NCI-H2227 treated with DMSO at 0.1 percent for 48 hours (cell line): Measurements from ENCODE around the gene PRMT9.

Source experiments
- DNase-seq: peaks from one replicate; lab custom pipeline; 2025; lab: John Stamatoyannopoulos, UW

The PRMT9 gene

GRCh38 chr4:147683717-147684700 lies at the start of gene PRMT9:
Gene PRMT9 (minus strand): TSS chr4:147684163. CDS start chr4:147683987, 176 bp downstream.
- DNase-seq: peak; percentile 70

- DNase-seq: no peak
These were observed 48.7 kb upstream of the PRMT9 start for GRCh38 chr4:147732518-147733235.

DNA sequence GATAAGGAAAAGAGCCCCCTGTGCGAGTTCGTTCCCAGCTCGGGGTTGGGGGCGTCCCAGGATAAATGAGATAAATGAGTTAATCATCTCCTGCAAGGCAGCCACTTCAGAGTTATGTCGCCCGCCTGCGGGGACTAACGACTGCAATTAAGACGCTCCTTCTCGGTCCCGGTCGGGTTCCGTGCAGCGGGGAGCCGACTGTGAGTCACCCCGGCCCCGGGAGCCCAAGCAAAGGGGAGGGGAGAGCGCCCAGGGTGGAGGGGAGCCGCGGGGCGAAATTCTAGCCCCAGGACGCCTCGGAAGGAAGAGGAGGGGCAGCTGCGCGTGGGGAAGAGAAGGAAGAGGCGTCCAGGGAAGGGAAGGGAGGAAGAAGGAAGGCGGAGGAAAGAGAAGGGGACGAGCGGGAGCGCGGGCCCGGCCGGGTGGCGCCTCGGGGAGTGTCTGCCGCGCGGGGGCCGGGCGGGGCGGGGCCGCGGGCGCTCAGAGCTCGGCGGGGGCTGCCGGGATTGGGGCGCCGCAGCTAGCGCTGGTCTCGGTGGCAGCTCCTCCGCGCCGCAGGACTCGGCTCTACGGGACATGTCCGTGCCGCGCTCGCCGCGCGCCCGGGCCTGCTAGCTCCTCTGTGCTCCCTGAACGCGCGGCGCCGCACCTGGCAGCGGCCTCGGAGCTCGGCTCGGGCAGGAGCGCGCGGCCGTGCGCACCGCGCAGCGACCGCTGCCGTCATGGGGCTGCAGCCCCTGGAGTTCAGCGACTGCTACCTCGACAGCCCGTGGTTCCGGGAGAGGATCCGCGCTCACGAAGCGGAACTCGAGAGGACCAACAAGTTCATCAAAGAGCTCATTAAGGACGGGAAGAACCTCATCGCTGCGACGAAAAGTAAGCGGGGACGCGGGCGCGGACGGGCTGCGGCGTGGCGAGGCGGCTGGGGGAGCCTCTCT lies 47.9 kb upstream of the PRMT9 start, which contains the start of gene ARHGAP10:
Gene ARHGAP10, plus strand, starts transcription at position 509 of the 938 bp plus-strand sequence. Its CDS starts 214 bp downstream, at position 723.
- no peak for DNase-seq

DNA sequence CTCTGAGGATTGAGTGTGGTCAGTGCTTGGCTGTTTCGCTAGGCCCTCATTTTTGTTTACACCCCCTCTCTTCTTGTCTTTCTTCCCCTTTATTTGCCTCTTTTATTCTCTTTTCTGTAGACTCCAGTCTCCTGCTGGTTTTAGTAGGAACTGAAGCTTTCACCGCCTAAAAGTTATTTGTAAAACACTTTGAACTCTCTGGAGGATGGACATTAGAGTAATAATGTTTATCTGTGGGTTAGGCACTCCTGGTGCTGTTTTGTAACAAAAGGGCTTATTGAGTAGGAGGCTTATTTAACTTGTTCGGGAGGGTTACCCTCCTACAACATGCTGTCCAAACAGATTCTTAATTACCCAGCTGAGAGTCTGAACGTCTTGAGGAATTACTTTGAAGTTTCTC lies 46.4 kb upstream of the PRMT9 start:
- DNase-seq: no peak

GRCh38 chr4:147727476-147728028 lies 43.6 kb upstream of the PRMT9 start:
- no peak for DNase-seq

GRCh38 chr4:147725673-147726072 lies 41.7 kb upstream of the PRMT9 start:
- DNase-seq: no peak

GRCh38 chr4:147724468-147725201 lies 40.7 kb upstream of the PRMT9 start:
- no peak for DNase-seq

DNA sequence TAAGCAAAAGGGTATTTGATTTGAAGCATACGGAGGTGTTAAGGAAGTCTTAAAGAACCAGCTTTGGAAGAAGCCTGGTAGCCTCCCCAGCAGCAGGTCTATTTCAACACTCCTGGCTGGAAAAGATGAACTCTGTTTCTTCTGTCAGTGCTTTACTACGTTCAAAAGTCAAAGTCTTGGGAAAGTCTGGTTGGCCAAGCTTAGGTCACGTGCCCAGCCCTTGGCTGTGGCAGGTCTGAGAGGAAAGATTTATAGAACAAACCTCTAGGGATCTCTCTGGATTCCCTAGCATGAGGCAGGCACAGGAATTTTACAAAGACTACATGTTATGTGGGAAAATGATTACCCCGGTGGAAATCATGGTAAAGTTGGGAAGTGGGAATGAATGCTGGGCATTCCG lies 39.4 kb upstream of the PRMT9 start:
- no peak for DNase-seq

DNA sequence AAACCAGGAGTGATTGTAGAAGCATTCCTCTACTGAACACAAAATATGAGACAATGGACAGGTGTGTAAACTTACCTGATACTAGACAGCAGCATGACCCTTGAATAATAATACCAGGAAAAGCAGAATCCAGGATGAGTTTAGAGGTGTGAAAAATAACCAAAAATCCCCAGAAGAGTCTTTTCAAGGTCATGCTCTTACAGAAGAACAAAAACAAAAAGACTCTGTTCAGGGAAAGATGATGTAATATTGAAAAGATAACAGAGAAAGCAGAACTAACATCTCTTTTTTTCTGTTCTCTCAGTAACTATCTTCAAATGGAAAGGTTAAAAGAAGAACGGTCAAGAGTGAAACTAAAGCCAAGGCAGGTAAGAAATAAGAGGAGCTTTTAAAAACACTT lies 33.9 kb upstream of the PRMT9 start:
- no peak for DNase-seq

GRCh38 chr4:147714575-147715401 lies 30.8 kb upstream of the PRMT9 start:
- DNase-seq: no peak

- DNase-seq: no peak
These were observed 26.0 kb upstream of the PRMT9 start for GRCh38 chr4:147709999-147710398.

DNA sequence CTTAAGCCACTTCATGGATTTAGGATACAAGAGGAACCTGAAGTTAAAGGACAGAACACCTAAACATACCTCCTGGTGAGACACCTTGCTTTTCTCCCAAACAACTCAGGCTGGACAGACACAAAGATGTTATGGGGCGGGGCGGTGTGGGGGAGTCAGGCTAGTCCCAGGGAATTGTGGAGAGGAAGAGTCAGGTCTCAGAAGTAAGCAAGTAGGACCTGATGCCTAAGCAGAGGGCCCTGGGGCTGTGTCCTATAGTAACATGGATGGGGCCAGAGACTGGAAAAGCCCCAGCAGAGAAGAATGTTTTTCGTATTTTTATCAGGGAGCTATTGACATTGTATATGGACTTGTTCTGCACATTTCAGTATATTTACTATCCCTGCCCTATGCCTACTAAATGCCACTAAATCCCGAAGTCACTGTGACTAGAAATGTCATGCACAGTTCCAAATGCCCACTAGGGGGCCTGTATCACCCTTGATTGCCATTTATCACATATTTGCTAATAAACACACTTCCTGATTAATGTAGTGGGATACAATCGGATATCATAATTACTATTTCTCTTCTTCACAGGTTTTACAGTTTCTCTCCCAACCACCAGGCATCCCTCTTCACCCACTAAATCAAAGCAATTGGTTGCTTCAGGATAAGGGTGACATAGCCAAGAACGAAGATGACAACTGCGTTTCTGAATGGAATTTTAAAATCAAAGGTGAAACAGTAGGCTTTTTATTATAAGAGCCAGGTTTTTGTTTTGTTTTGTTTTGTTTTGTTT lies 24.1 kb upstream of the PRMT9 start:
- no peak for DNase-seq

DNA sequence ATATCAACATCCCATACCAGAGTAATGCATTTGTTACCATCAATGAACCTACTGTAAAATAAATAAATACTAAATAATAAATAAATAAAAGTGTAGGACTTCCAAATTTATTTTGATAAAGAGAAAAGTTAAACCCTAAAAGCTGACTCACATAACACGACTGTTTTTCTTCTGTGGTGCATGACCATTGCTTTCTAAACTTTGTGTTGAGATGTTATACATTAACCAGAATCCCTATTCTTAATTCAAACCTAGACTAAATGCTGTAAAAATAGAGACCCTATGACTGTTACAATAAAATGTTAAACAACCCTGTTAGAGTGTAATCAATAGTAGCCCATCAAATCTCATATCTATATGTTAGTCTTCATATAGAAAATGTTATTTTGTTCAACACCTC lies 20.9 kb upstream of the PRMT9 start:
- DNase-seq: no peak

DNA sequence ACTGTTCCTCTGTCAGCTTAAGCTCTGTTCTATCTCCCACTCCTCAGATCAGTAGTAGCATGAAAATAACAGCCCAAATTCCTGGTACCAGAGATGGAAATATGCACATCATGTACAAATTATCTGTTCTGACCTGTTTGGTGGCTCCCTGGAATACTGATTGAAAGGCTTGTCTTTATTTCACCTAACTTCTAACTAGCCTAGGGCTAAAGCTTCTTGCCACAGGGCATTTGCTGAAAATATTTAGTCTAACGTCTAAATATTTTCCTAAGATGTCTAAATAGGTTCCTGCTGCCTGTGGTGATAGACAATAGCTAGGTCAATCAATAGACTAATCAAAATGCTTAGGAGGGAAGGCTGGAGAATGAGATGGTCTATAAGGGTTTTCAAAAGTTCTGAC lies 12.9 kb upstream of the PRMT9 start:
- DNase-seq: no peak

DNA sequence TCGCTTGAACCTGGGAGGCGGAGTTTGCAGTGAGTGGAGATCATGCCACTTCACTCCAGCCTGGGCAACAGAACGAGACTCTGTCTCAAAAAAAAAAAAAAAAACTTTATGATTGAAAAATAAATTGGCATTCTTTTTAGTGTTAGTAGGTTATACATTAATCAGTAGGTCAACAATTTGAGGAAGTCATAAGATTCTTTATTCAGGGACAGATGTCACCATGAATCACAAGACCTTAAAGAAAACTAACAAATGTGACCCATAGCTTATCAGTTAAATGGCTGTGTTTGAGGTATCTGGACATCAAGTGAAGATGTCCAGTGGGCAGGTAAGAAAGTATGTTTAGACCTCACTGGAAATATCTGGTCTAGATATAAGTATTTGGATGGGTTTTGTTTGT lies 9.3 kb upstream of the PRMT9 start:
- no peak for DNase-seq

GRCh38 chr4:147691820-147692219 lies 7.9 kb upstream of the PRMT9 start:
- no peak for DNase-seq

GRCh38 chr4:147689067-147689466 lies 5.1 kb upstream of the PRMT9 start:
- no peak for DNase-seq

DNA sequence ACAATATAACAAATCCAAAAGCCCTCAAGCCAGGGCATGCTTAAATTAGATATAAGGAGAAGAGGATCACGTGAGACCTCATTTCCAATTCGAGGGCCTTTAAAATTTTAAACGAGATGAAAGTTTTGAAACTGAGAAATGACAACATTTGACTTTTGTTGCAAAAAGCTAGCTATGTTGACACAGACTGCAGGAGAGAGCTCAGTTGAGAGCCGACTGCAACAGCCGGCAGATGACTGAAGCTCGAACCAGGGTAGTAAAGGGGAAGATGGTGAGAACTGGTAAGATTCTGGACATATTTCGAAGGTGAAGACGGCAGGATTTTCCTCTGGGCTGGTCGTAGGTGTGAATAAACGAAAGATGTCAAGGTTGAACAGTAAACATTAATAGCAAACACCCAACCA lies 773 bp downstream of the PRMT9 start:
- no peak for DNase-seq

- no peak for DNase-seq
These were observed 1.2 kb downstream of the PRMT9 start for GRCh38 chr4:147682755-147683154.
